ENCODE results near the gene GGT6. TPM values are rescaled to one million over a fixed set of nuclear protein-coding genes. Genes with fewer than 3 reads are reported as not detected.

The GGT6 gene
- total and polyA plus RNA-seq, 8 donors = 20.7 to 36.1 (median 32.9) TPM

- no peak for ATAC-seq
- Histone ChIP-seq H3K4me3 (no peak overlapping the region), H3K27ac (no peak overlapping the region), H3K4me1 (no peaks in the 10 kb centered on the region), H3K9me3 (no peaks in the 10 kb centered on the region), H3K27me3 (no peaks in the 10 kb centered on the region), H3K36me3 (no peaks in the 10 kb centered on the region)
- TF ChIP-seq CTCF (IDR thresholded peaks at IDR 0.05) = no peak
- no peak for DNase-seq
- intact Hi-C loops (cut with DNase I) = no loop called here
- 83 to 85% methylated on average over 4 of the region's 4 CpGs for WGBS, 2 donors
- FAIRE-seq = no peak
Measured at GRCh38 chr17:4601326-4601725, 40.9 kb upstream of the GGT6 start.

GRCh38 chr17:4600563-4600962 lies 40.2 kb upstream of the GGT6 start:
- no peak overlapping the region for H3K4me3 ChIP-seq
- intact Hi-C loops (cut with DNase I) = no loop called here
- FAIRE-seq = no peak
- H3K27me3 ChIP-seq = no peaks in the 10 kb centered on the region
- H3K27ac ChIP-seq = no peak overlapping the region
- H3K9me3 ChIP-seq = no peaks in the 10 kb centered on the region
- TF ChIP-seq CTCF (IDR thresholded peaks at IDR 0.05) = no peak
- no peak for ATAC-seq
- H3K36me3 ChIP-seq = no peaks in the 10 kb centered on the region
- 57 to 59% methylated on average over 13 of the region's 13 CpGs for WGBS, 2 donors
- no peak for DNase-seq
- no peaks in the 10 kb centered on the region for H3K4me1 ChIP-seq

DNA sequence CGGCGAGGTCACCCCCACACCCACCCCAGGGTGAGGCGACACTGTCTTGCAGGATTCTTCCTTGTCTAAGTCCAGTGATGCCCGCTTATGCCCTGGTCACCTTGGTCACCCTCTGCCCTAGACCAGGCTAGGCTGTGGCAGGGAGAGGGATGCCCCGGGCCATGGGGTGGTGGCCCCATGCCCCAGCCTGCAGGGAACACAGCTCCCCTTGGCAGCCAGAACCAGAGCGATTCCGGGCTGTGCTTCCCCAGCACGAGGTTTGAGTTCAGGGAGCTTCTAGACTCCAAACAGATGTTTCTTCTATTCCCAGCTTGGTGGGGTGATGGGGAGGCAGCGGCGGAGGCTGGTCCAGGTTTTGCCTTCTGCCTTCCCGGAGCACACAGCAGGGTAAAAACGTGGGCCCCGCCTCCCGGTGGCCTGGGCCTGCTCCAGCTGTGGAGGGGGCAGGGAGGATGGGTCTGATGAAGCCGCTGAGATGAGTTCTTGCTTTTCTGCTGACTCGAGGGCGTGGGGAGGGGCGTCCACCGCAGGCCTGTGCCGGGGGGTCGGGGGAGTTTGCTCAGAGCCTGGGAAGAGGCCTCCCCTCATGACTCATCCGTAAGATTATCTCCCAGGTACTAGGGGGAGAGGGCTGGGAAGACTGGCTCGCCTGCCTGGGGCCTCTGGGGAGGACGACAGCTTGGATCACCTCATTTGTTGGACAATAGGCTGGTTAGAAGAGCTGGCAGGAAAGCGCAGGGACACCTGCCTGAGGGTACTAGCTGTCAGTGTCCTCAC lies 39.3 kb upstream of the GGT6 start:
- WGBS, 2 donors = 45 to 46% methylated on average over 25 of the region's 25 CpGs
- TF ChIP-seq CTCF (IDR thresholded peaks at IDR 0.05) = no peak
- Histone ChIP-seq H3K9me3 (no peaks in the 10 kb centered on the region), H3K36me3 (no peaks in the 10 kb centered on the region), H3K27me3 (no peaks in the 10 kb centered on the region), H3K27ac (no peak overlapping the region), H3K4me3 (no peak overlapping the region), H3K4me1 (no peaks in the 10 kb centered on the region)
- intact Hi-C loops (cut with DNase I) = no loop called here
- peak in 3 of 4 donors; percentile 26 to 44 (median 38) for ATAC-seq
- peak in 1 of 6 donors; percentile 44 for DNase-seq
- no peak for FAIRE-seq

DNA sequence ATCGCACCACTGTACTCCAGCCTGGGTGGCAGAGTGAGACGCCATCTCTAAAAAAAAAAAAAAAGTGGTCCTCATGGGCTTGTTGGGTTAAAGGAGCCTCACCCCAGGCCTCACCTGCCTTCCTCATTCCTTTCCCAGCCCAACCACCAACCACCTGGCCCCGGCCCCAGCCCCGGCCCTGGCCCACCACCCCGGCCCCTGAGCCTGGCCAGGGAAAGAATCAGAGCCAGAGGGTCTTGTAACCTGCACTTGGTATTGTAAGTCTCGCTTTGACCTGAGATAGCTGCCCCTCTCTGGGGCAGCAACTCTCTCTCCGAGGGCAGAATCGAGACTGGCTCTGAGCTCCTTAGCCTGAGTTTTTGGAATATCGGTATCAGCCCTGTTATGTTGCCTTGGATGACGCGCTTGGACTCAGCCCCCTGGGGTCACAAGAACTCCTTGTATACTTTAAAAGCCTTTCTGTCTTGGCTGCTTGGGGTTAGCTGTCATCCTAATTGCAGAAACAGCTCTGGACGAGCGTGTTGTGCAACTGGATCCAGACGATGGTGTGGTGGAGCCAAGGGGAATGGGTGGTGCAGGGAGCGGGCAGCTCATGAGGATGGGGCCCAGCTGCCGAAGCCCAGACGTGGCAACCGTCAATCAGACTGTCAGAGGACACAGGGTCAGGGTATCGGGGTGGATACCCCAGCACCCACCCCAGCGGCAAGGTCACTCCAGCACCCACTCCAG lies 38.6 kb upstream of the GGT6 start:
- no peak overlapping the region for H3K4me3 ChIP-seq
- peak in 3 of 4 donors; percentile 24 to 51 (median 48) for ATAC-seq

More for the DNA sequence above, 38.6 kb upstream of the GGT6 start:
- Histone ChIP-seq H3K4me1 (no peaks in the 10 kb centered on the region), H3K36me3 (no peaks in the 10 kb centered on the region), H3K9me3 (no peaks in the 10 kb centered on the region), H3K27ac (no peak overlapping the region), H3K27me3 (no peaks in the 10 kb centered on the region)
- TF ChIP-seq CTCF (IDR thresholded peaks at IDR 0.05) = no peak
- no peak for FAIRE-seq
- no peak for DNase-seq
- intact Hi-C loops (cut with DNase I) = no loop called here
- 71 to 78% methylated on average over 20 of the region's 20 CpGs for WGBS, 2 donors

Measured in pancreas (tissue), 10 donors.